HEK293T (cell line): ENCODE measurements around the gene MACROD2.

Source experiments
- ARNT ChIP-seq: fragments of 450-650 bp; IDR thresholded peaks from 2 replicates; pipeline ENCODE4 v1.6.1; 2017; ENCODE audit warnings: mild to moderate bottlenecking
- CTBP1 ChIP-seq: fragments of 450-650 bp; IDR thresholded peaks from 2 replicates; pipeline ENCODE4 v1.6.1; 2016; ENCODE audit warnings: borderline replicate concordance
- FOXA1 ChIP-seq: fragments of 450-650 bp; IDR thresholded peaks from 2 replicates; pipeline ENCODE4 v1.6.1; 2016; ENCODE audit warnings: mild to moderate bottlenecking
- FOXK2 ChIP-seq: fragments of 450-650 bp; IDR thresholded peaks from 2 replicates; pipeline ENCODE4 v1.6.1; 2016; ENCODE audit warnings: mild to moderate bottlenecking
- FOXM1 ChIP-seq: fragments of 450-650 bp; IDR thresholded peaks from 2 replicates; pipeline ENCODE4 v1.6.1; 2017; ENCODE audit warnings: mild to moderate bottlenecking, borderline replicate concordance
- HDGF ChIP-seq: fragments of 450-650 bp; IDR thresholded peaks from 2 replicates; pipeline ENCODE4 v1.6.1; 2017; ENCODE audit warnings: antibody characterized with exemption, borderline replicate concordance
- SP1 ChIP-seq: fragments of 450-650 bp; IDR thresholded peaks from 2 replicates; pipeline ENCODE4 v1.6.1; 2017
- SUZ12 ChIP-seq: fragments of 450-650 bp; IDR thresholded peaks from 2 replicates; pipeline ENCODE4 v1.6.1; 2016; ENCODE audit warnings: mild to moderate bottlenecking
- TARDBP ChIP-seq: fragments of 450-650 bp; IDR thresholded peaks from 2 replicates; pipeline ENCODE4 v1.6.1; 2016
- TF ChIP-seq, protein P1 (sequence below): fragments of 450-650 bp; IDR thresholded peaks from 2 replicates; pipeline ENCODE4 v1.6.1; 2016

DNA sequence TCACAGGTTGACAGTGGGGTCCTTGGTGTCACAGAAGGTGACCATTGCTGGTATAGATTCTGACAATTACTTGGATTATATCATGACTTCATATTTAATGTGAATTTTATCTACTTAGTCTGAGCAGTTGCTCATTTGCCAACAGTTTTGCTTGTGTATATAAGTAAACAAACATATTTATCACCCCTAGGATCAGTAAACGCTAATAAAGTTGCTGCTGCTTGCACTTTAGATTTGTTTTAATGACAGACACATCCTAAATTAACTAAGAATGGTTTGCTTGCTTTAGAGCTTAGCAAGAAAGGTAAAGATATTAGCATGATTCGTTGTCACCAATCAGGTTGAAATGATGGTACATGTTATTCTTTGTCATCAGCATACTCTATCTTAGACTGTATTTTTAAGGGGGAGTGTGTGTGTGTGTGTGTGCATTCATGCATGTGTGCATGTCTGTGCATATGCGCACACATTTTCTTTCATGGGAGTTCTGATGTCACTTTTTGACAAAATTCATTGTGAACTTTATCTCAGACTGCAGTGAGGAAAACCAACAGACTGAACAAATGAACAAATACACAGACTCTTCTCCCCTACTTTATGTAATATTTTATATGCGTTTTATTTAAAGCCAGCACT is 1124.7 kb downstream of the MACROD2 start:
- TF ChIP-seq FOXM1 = no peak
- no peak for TF ChIP-seq SP1
- TF ChIP-seq CTBP1 = no peak
- no peak for TF ChIP-seq FOXK2
- TF ChIP-seq TARDBP = no peak
- TF ChIP-seq SUZ12 = no peak
- TF ChIP-seq FOXA1 = no peak
- TF ChIP-seq HDGF = no peak
- TF ChIP-seq ARNT = no peak
- TF ChIP-seq, protein P1, sequence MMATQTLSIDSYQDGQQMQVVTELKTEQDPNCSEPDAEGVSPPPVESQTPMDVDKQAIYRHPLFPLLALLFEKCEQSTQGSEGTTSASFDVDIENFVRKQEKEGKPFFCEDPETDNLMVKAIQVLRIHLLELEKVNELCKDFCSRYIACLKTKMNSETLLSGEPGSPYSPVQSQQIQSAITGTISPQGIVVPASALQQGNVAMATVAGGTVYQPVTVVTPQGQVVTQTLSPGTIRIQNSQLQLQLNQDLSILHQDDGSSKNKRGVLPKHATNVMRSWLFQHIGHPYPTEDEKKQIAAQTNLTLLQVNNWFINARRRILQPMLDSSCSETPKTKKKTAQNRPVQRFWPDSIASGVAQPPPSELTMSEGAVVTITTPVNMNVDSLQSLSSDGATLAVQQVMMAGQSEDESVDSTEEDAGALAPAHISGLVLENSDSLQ = no peak
